ENCODE results near the gene WDR53.
"Not testable (repeated sequence)": the region's sequence is repeated elsewhere in the genome, so short reads cannot be mapped to it uniquely, and the experiment has no call there.

Gene WDR53

DNA sequence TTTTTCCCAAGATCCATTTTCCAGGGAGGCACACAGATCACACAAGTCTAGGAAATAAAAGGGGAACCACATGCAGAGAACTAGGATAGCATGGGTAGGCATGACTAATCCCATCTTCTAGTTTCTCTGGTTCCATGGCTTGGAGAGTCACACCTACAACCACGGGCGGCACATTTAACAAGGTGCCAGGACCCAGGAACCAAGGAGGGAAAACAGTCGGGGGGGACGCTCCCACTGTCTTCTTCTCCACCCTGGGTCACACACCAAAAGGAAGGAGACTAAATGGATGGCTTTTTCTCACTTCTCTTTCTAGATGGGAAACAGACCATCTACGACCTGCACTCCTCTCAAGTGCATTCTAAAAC, 48.7 kb downstream of the WDR53 start:
- FAIRE-seq (no peak), DNase-seq (ENCODE audit: insufficient read length, low spot score) (no peak)

- DNase-seq (ENCODE audit: insufficient read length, low spot score) (no peak), FAIRE-seq (no peak)
Measured at GRCh38 chr3:196518966-196519717, 49.2 kb downstream of the WDR53 start.

DNA sequence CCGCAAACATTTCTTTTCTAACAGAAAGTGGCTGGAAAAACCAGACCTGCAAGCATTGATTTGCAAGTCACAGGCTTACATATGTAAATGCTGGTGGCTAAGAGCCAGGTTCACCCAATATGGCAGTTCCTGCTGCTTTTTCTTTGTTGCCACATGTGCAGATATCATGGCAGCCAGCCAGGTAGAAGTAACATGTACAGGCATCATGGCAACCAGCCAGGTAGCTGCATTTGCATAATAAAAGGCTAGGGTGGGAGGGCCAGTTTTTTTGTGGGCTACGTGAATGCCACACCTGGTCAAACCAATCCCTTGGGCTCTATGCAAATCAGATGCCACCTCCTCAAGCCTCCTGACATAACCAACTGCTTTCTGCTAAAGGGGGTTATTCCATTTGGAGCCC, 50.4 kb downstream of the WDR53 start:
- DNase-seq (ENCODE audit: insufficient read length, low spot score) (no peak), FAIRE-seq (no peak)

GRCh38 chr3:196517162-196517800, 51.1 kb downstream of the WDR53 start:
- no peak for DNase-seq (ENCODE audit: insufficient read length, low spot score)
- no peak for FAIRE-seq

- FAIRE-seq = no peak
- no peak for DNase-seq (ENCODE audit: insufficient read length, low spot score)
Measured at GRCh38 chr3:196514913-196515621, 53.3 kb downstream of the WDR53 start, which contains the start of gene SMCO1. TSS of gene SMCO1 (minus strand) at chr3:196515346. CDS start at chr3:196515209, 137 bp downstream.

DNA sequence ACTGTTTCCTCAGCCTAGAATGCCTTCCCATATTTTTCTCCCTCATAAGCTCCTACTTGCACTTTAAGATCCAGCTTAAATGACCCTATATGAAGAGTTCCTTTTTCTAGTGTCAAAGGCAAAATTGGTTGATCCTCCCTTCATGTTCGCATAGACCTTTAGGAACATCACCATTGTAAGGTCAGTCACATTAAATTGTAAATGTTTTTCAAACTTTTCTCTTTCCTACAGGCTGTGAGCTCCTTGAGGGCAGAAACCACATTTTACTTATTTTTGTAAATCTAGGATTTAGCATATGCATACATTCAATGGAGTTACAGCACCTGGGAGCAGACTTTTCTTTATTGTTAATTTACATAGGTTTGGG, 54.0 kb downstream of the WDR53 start:
- FAIRE-seq = no peak
- DNase-seq (ENCODE audit: insufficient read length, low spot score) = no peak

GRCh38 chr3:196513697-196514349, 54.5 kb downstream of the WDR53 start:
- FAIRE-seq (no peak), DNase-seq (ENCODE audit: insufficient read length, low spot score) (no peak)

- DNase-seq (ENCODE audit: insufficient read length, low spot score); FAIRE-seq: not testable (repeated sequence)
Measured at GRCh38 chr3:196511646-196512425, 56.5 kb downstream of the WDR53 start.

DNA sequence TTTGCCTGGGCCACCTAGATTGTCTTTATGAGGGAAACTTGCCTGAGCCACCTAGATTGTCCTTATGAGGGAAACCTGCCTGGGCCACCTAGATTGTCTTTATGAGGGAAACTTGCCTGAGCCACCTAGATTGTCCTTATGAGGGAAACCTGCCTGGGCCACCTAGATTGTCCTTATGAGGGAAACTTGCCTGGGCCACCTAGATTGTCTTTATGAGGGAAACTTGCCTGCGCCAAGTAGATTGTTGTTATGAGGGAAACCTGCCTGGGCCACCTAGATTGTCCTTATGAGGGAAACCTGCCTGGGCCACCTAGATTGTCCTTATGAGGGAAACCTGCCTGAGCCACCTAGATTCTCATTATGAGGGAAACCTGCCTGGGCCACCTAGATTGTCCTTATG, 57.2 kb downstream of the WDR53 start:
- DNase-seq (ENCODE audit: insufficient read length, low spot score); FAIRE-seq: not testable (repeated sequence)

DNA sequence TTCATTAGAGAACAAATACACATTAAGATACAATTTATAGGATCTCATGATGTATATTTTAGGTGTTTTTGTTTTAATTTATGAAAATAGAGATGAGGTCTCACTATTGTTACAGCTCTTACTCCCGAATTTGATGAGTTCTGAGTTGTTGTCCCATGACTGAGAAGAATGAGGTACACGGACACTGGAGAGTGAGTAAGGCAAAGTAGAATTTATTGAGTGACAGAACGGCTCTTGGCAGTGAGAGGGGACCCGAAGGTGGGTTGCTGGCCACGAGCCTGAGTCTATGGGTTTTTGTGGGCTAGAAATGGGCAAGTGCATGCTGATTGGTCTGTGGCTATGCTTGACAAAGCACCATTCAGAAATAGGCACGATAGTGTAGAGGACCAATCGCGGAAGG, 61.7 kb downstream of the WDR53 start:
- FAIRE-seq (no peak), DNase-seq (ENCODE audit: insufficient read length, low spot score) (no peak)

DNA sequence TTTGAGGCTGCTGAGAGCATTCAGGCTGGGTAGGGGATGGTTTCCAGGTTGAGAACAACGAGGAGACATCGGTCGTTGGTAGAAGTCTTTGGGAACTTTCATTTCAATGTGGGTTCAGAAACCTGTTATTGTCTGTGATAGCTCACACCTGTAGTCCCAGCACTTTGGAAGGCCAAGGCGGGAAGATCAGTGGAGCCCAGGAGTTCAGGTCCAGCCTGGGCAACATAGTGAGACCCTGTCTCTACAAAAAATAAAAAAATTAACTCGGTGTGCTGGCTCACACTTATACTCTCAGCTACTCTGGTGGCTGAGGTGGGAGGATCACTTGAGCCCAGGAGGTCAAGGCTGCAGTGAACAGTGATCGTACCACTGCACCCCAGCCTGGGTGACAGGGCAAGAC, 63.8 kb downstream of the WDR53 start:
- no peak for DNase-seq (ENCODE audit: insufficient read length, low spot score)
- no peak for FAIRE-seq
